HepG2 (cell line): ENCODE data around the gene PIGK. TPM values are rescaled to one million over a fixed set of nuclear protein-coding genes. Genes with fewer than 3 reads are reported as not detected.

Experiments
- ATAC-seq: fragments of 200-7000 bp; cut with Tn5 transposase; 3 replicates; pipeline ENCODE4 v1.9.1; 2020; ENCODE audit warnings: mild to moderate bottlenecking, moderate library complexity
- BruUV-seq: library from RNA; stranded (reverse); fragments of 400-500 nt; replicated peaks from 2 replicates; lab custom pipeline; 2021; lab: Mats Ljungman, UMichigan
- CTCF ChIA-PET: fragments of 300-600 bp; formaldehyde crosslinking; extraction: SDS; loops from one replicate; lab custom pipeline; 2021; ENCODE audit warnings: low total read pairs, inconsistent platforms, low intra/inter-chr PET ratio; lab: Yijun Ruan, JAX
- POLR2A ChIA-PET: fragments of 350-600 bp; sonication (Branson Sonifier 250); formaldehyde crosslinking; loops from one replicate; lab custom pipeline; 2020; ENCODE audit warnings: antibody characterized with exemption, inconsistent platforms; lab: Yijun Ruan, JAX
- DNase-seq: peaks from one replicate; pipeline ENCODE4 v3.0.0-alpha.2; 2015; ENCODE audit warnings: low spot score
- FAIRE-seq: peaks from 3 replicates; lab custom pipeline; 2011; peaks lifted over from hg19 to GRCh38; lab: Jason Lieb, UNC
- H2AFZ ChIP-seq: one replicate; pipeline ENCODE4 v1.6.1; 2011; ENCODE audit warnings: low read length, inconsistent platforms
- H3K27ac ChIP-seq: fragments of 300-600 bp; 3 replicates; pipeline ENCODE4 v1.8.0; 2011; ENCODE audit warnings: mixed run types, mild to moderate bottlenecking, mixed read lengths, low read length, inconsistent platforms; ENCODE audit not compliant: insufficient read depth; ENCODE audit errors: extremely low read length
- H3K27me3 ChIP-seq, 2 experiments: fragments of 200-600 bp in 1 of 2; 2 replicates in 1 of 2; 3 replicates in 1 of 2; pipeline versions ENCODE4 v1.6.0 to v1.8.0; 2011; ENCODE audit warnings: low read length in 2 of 2, mild to moderate bottlenecking in 2 of 2, moderate library complexity in 2 of 2, inconsistent platforms in 1 of 2; ENCODE audit not compliant: insufficient read depth in 2 of 2, control insufficient read depth in 1 of 2
- H3K36me3 ChIP-seq, 2 experiments: fragments of 200-600 bp in 1 of 2; replicated peaks in 1 of 2; 2 replicates in 1 of 2; 3 replicates in 1 of 2; pipeline versions ENCODE4 v1.5.1 to v1.8.0; 2011; ENCODE audit warnings: low read length in 2 of 2, inconsistent platforms in 1 of 2; ENCODE audit not compliant: insufficient read depth in 2 of 2, control insufficient read depth in 1 of 2
- H3K4me1 ChIP-seq: 2 replicates; pipeline ENCODE4 v1.5.1; 2012; ENCODE audit warnings: low read length, inconsistent platforms; ENCODE audit not compliant: insufficient read depth
- H3K4me2 ChIP-seq: 2 replicates; pipeline ENCODE4 v1.6.0; 2011; ENCODE audit warnings: low read depth, low read length, inconsistent platforms
- H3K4me3 ChIP-seq, 3 experiments: fragments of 200-600 bp in 1 of 3; sonication (generic), shearing (Covaris generic) in 1 of 3; replicated peaks in 1 of 3; 2 replicates each; pipeline ENCODE4 v1.5.1; 2011 to 2016; ENCODE audit warnings: low read length in 3 of 3, inconsistent platforms in 2 of 3, low read depth in 2 of 3, mild to moderate bottlenecking in 2 of 3, control low read depth in 1 of 3, mixed read lengths in 1 of 3; ENCODE audit not compliant: insufficient read depth in 1 of 3
- H3K79me2 ChIP-seq: one replicate; pipeline ENCODE4 v1.6.1; 2011; ENCODE audit warnings: low read length, inconsistent platforms; ENCODE audit not compliant: insufficient read depth
- H3K9ac ChIP-seq: 2 replicates; pipeline ENCODE4 v1.6.0; 2011; ENCODE audit warnings: mild to moderate bottlenecking, low read depth, low read length, inconsistent platforms; ENCODE audit not compliant: insufficient read depth
- H3K9me3 ChIP-seq: 2 replicates; pipeline ENCODE4 v1.5.1; 2012; ENCODE audit warnings: mild to moderate bottlenecking, low read length
- H4K20me1 ChIP-seq: 2 replicates; pipeline ENCODE4 v1.6.0; 2011; ENCODE audit warnings: inconsistent platforms, mild to moderate bottlenecking, low read length, moderate library complexity; ENCODE audit not compliant: insufficient read depth
- RAD51 ChIP-seq: fragments of 450-650 bp; IDR thresholded peaks from 2 replicates; pipeline ENCODE4 v1.6.1; 2016; ENCODE audit warnings: borderline replicate concordance
- ZNF574 ChIP-seq: sonication (generic); formaldehyde crosslinking; IDR thresholded peaks from 2 replicates; pipeline ENCODE4 v1.4.0; 2020; ENCODE audit warnings: missing genetic modification reagents
- ZNF646 ChIP-seq: sonication (generic); formaldehyde crosslinking; IDR thresholded peaks from 2 replicates; pipeline ENCODE4 v1.9.0; 2021; ENCODE audit warnings: mild to moderate bottlenecking, missing genetic modification reagents
- ZNF672 ChIP-seq: sonication (generic); formaldehyde crosslinking; IDR thresholded peaks from 2 replicates; pipeline ENCODE4 v1.8.1; 2022; ENCODE audit warnings: missing genetic modification reagents
- WGBS: methylation state at CpG from one replicate; pipeline ENCODE4 v1.1.6; 2017; ENCODE audit warnings: low lambda C conversion rate; 5-methylcytosine and 5-hydroxymethylcytosine counted together
- in situ Hi-C: cut with HindIII; loops from 2 replicates; pipeline ENCODE4 v1.10.0; 2017; ENCODE audit warnings: low pct_unique_long_range_greater_than_20kb; ENCODE audit not compliant: extremely low pct_ligation_motif_present
- intact Hi-C: fragments of 100-400 bp; cut with micrococcal nuclease; formaldehyde crosslinking; loops from one replicate; pipeline ENCODE4 v1.10.0; 2022; ENCODE audit not compliant: unreplicated experiment
- polyA plus RNA-seq, 8 experiments: library from polyadenylated mRNA; depleted of rRNA in 3 of 8; stranded (reverse) in 7 of 8; unstranded in 1 of 8; fragments of >200 nt; fragmentation: Illumina TruSeq in 4 of 8; extraction: Trizol in 4 of 8; gene quantifications; 2 replicates each; pipeline versions ENCODE4 v1.2.1 to v1.2.3, GENCODE V29; 2011 to 2016; ENCODE audit warnings: low read depth in 4 of 8, missing spikeins in 1 of 8, mixed read lengths in 1 of 8; ENCODE audit not compliant: insufficient read depth in 1 of 8
- total RNA-seq, 5 experiments: library from RNA; depleted of rRNA; stranded (reverse); fragments of >200 nt; fragmentation: Illumina TruSeq; extraction: Trizol; gene quantifications; 2 replicates each; pipeline ENCODE4 v1.2.3, GENCODE V29; 2016; ENCODE audit warnings: low read depth in 1 of 5

Gene PIGK
- total and polyA plus RNA-seq, 2 of the 13 experiments (the other 11 are each of a cell fraction or from before 2014, with no cell fraction given) = 14.7 to 38.5 TPM

DNA sequence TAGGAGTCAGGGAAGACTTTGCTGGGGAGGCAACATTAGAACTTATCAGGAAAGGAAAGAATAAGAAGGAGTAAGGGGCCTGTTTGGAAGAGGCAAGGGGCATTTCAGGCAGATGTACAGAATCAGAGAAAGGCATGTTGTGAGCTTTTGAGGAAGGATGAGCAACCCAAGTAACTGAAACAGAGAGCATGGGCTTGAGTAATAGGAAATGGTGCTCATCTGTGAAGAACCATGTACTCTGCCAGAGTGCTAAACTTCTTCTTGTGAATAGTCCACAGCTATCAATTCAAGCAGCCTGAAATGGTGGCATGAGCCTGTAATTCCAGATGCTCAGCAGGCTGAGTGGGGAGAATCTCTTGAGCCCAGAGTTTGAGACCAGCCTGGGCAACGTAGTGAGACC lies 19.2 kb upstream of the PIGK start (continued):
- TF ChIP-seq ZNF646 (CRISPR knock-in tag) (no peak), ZNF672 (CRISPR knock-in tag) (no peak)

DNA sequence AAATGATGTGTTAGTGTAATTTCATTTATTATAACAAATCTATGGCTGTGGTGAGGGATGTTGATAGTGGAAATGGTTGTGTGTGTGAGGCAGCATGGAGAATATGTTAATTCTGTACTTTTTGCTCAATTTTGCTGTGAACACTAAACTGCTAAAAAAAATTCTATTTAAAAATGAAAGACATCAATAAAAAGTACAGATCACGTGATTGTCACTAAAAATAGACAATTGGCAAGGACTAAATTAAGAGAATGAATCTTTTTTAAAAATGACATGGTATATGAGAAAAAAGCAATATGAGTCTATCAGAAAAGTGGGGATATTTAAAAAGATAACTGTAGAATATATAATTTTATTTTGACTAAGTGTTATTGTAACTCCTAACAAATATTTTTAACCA lies 15.7 kb upstream of the PIGK start:
- H2AFZ ChIP-seq = no peak overlapping the region
- no peaks in the 10 kb centered on the region for H3K9me3 ChIP-seq
- H3K27me3 ChIP-seq = no peaks in the 10 kb centered on the region
- H3K4me1 ChIP-seq = no peaks in the 10 kb centered on the region
- H3K79me2 ChIP-seq = no peaks in the 10 kb centered on the region
- CTCF ChIA-PET = no interaction called here
- ATAC-seq (no peak), FAIRE-seq (no peak), DNase-seq (no peak)
- in situ Hi-C loops = no loop called here
- H3K36me3 ChIP-seq = no peaks in the 10 kb centered on the region
- no peak overlapping the region for H3K4me2 ChIP-seq
- BruUV-seq = no TSS peak
- H3K4me3 ChIP-seq = no peak overlapping the region
- H3K27ac ChIP-seq = no peak overlapping the region
- H4K20me1 ChIP-seq = no peaks in the 10 kb centered on the region
- POLR2A ChIA-PET = no interaction called here
- no peak overlapping the region for H3K9ac ChIP-seq
- TF ChIP-seq RAD51 (peak; percentile 62; the same call in 1 of the 2 replicates), ZNF574 (CRISPR knock-in tag) (no peak)
- WGBS = 4% methylated on average over 1 of the region's 1 CpG
- intact Hi-C loops = no loop called here
